Right ventricle myocardium superior (tissue), 1 donor: ENCODE data around the gene GLRA2. TPM values are rescaled to one million over a fixed set of nuclear protein-coding genes. Genes with fewer than 3 reads are reported as not detected.
"Not testable (repeated sequence)": the region's sequence is repeated elsewhere in the genome, so short reads cannot be mapped to it uniquely, and the experiment has no call there.

Experiments
- ATAC-seq: fragments of 200-7000 bp; cut with Tn5 transposase; one replicate; pipeline ENCODE4 v1.9.1; 2020; ENCODE audit warnings: mild to moderate bottlenecking; ENCODE audit not compliant: poor library complexity
- DNase-seq: peaks from one replicate; pipeline ENCODE4 v3.0.0-alpha.2; 2020
- intact Hi-C: fragments of 100-400 bp; cut with DNase I; formaldehyde crosslinking; loops from one replicate; pipeline ENCODE4 v1.11.2; 2022
- total RNA-seq: library from RNA; stranded (reverse); fragmentation: NEBNext Ultra II Directional; extraction: Animal tissue kit (Norgen Biotek cat#: 25700); gene quantifications from one replicate; pipeline ENCODE4 v1.2.1, GENCODE V29; 2021
- donor health status: DM: no; HTN: yes; CAD: no; lungs with severe emphysema.

The GLRA2 gene
- total RNA-seq, 1 donor from 2014 or later, result not detected

- intact Hi-C loops, ATAC-seq, DNase-seq: not testable (repeated sequence)
Observed at GRCh38 chrX:14688331-14688730, 159.0 kb downstream of the GLRA2 start.

GRCh38 chrX:14690553-14690952, 161.2 kb downstream of the GLRA2 start:
- ATAC-seq (no peak), DNase-seq (no peak)
- intact Hi-C loops, result no loop called here

- DNase-seq (no peak), ATAC-seq (no peak)
- intact Hi-C loops, result no loop called here
Observed at GRCh38 chrX:14694611-14695010, 165.3 kb downstream of the GLRA2 start.

- ATAC-seq, result no peak
- intact Hi-C loops, result no loop called here
- no peak for DNase-seq
Observed at GRCh38 chrX:14697451-14697850, 168.1 kb downstream of the GLRA2 start.

- intact Hi-C loops, result no loop called here
- ATAC-seq (no peak), DNase-seq (no peak)
Observed at GRCh38 chrX:14698790-14699189, 169.5 kb downstream of the GLRA2 start.

GRCh38 chrX:14700982-14701381, 171.6 kb downstream of the GLRA2 start:
- ATAC-seq, result no peak
- intact Hi-C loops, result no loop called here
- DNase-seq, result no peak

GRCh38 chrX:14702145-14702544, 172.8 kb downstream of the GLRA2 start:
- no peak for ATAC-seq
- intact Hi-C loops, result no loop called here
- no peak for DNase-seq

- ATAC-seq, result no peak
- intact Hi-C loops, result no loop called here
- DNase-seq, result no peak
Observed at GRCh38 chrX:14712096-14712495, 182.8 kb downstream of the GLRA2 start.

- DNase-seq, result no peak
- no peak for ATAC-seq
- intact Hi-C loops, result no loop called here
Observed at GRCh38 chrX:14717949-14718348, 188.6 kb downstream of the GLRA2 start.

GRCh38 chrX:14718403-14718802, 189.1 kb downstream of the GLRA2 start:
- intact Hi-C loops, result no loop called here
- no peak for DNase-seq
- no peak for ATAC-seq

- intact Hi-C loops, result no loop called here
- ATAC-seq (no peak), DNase-seq (no peak)
Observed at GRCh38 chrX:14729058-14729457, 199.7 kb downstream of the GLRA2 start.

- ATAC-seq, result no peak
- DNase-seq, result no peak
- intact Hi-C loops, result no loop called here
Observed at GRCh38 chrX:14738643-14739042, 209.3 kb downstream of the GLRA2 start.

GRCh38 chrX:14753441-14753840, 224.1 kb downstream of the GLRA2 start:
- intact Hi-C loops, result no loop called here
- DNase-seq (no peak), ATAC-seq (no peak)

- ATAC-seq (no peak), DNase-seq (no peak)
- intact Hi-C loops, result no loop called here
Observed at GRCh38 chrX:14758029-14758491, 228.7 kb downstream of the GLRA2 start.

GRCh38 chrX:14775416-14775815, 246.1 kb downstream of the GLRA2 start:
- DNase-seq, result no peak
- ATAC-seq, result no peak
- intact Hi-C loops, result no loop called here

GRCh38 chrX:14776901-14777300, 247.6 kb downstream of the GLRA2 start:
- DNase-seq, result no peak
- intact Hi-C loops, result no loop called here
- ATAC-seq, result no peak

- ATAC-seq (no peak), DNase-seq (no peak)
- intact Hi-C loops, result no loop called here
Observed at GRCh38 chrX:14777525-14777924, 248.2 kb downstream of the GLRA2 start.

- intact Hi-C loops, result no loop called here
- ATAC-seq (no peak), DNase-seq (no peak)
Observed at GRCh38 chrX:14779580-14779979, 250.2 kb downstream of the GLRA2 start.
